GM12874 (cell line): ENCODE data around the gene WDFY3.
A peak's percentile ranks its signal among the peaks of the same experiment; 100 is the strongest.

ENCODE experiments used
- TF ChIP-seq, protein P1 (sequence below): IDR thresholded peaks from 2 replicates; pipeline ENCODE4 v1.5.1; 2011; ENCODE audit warnings: low read depth, mild to moderate bottlenecking, control low read depth, low read length, moderate library complexity; ENCODE audit not compliant: insufficient read depth

The WDFY3 gene

DNA sequence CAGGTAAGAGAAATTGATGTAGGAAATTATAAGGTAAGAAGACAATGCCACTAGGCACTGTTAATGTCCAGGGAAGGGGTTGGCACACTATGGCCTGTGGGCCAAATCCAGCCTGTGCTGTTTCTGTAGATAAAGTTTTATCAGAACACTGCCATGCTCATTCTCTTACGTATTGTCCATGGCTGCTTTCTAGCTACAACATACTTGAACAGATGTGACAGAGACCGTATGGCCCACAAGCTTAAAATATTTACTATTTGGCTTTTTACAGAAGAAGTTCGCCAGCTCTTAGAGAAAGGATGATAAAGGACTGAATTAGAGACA lies 215.6 kb downstream of the WDFY3 start:
- TF ChIP-seq, protein P1, sequence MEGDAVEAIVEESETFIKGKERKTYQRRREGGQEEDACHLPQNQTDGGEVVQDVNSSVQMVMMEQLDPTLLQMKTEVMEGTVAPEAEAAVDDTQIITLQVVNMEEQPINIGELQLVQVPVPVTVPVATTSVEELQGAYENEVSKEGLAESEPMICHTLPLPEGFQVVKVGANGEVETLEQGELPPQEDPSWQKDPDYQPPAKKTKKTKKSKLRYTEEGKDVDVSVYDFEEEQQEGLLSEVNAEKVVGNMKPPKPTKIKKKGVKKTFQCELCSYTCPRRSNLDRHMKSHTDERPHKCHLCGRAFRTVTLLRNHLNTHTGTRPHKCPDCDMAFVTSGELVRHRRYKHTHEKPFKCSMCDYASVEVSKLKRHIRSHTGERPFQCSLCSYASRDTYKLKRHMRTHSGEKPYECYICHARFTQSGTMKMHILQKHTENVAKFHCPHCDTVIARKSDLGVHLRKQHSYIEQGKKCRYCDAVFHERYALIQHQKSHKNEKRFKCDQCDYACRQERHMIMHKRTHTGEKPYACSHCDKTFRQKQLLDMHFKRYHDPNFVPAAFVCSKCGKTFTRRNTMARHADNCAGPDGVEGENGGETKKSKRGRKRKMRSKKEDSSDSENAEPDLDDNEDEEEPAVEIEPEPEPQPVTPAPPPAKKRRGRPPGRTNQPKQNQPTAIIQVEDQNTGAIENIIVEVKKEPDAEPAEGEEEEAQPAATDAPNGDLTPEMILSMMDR, result no peak

GRCh38 chr4:84750260-84750959 lies 216.1 kb downstream of the WDFY3 start:
- TF ChIP-seq, protein P1, result peak; percentile 42; the same call in 1 of the 2 replicates

GRCh38 chr4:84740057-84740456 lies 226.4 kb downstream of the WDFY3 start:
- TF ChIP-seq, protein P1, result no peak

GRCh38 chr4:84738622-84739021 lies 227.9 kb downstream of the WDFY3 start:
- TF ChIP-seq, protein P1, result no peak

DNA sequence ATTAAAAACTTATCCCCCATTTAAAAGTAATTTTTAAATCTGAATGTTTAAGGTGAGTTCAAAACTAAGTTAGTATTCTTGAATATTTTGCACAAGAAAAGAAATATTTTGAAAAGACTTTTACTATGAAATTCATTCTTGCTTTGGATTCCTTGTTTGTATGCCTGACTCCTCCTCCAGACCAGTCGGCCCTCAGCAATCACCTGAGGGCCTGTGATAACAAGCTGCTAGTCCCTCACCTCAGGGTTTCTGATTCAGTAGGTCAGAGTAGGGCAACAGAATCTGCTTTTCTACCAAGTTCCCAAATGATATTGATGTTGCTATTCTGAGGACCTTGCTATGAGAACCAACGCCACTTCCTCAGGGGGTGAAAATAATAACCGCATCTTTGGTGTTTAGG lies 228.8 kb downstream of the WDFY3 start:
- TF ChIP-seq, protein P1, result no peak

DNA sequence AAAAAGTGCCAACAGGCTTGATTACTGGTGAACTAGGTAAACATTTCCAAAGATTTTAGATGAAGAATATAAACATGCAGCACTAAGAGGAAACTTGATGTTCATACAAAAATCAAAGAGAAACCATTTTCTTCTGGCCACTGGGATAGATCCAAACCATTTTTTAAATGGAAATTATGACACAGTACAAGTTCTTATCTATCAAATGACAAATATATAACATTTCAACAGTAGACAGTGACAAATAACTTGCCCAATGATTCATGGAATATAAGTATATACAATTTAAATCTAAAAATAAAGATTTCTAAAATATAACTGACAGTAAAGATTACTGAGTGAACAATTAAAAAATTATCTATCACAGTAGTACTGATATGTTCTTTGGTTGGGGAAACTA lies 232.5 kb downstream of the WDFY3 start:
- TF ChIP-seq, protein P1, result no peak

DNA sequence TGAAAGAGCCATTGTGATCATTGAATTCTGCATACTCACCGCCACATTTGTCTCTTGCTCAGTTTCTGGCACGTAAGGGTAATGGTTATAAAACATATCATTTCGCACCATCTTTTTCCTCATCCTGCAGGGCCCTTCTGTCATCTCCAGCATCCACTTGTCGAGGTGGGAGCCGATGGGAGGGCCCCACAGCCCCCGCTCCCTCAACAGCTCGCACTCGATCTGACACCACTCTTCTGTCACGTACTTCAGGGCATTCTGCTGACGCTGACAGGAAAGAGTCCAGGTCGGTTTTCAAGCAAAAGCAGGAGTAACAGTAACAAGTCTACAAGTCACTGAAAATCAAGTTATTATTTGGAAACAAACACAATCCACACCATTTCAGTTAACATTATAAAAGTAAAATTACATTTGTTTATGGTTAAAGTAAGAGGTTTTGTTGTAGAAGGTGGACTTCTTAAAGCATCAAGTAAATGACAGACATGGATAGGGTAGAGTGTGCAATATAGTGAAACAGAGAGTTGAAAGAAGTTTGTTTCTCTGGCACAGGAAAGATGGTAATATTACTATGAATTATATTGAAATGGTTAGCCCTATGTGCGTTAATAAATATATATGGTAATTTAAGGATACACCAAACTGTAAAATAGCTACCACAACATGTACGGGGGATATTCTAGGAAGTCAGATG lies 233.0 kb downstream of the WDFY3 start:
- TF ChIP-seq, protein P1, result no peak
